ENCODE measurements around the gene ECD.

GRCh38 chr10:73161662-73162061 is 6.1 kb downstream of the ECD start:
- no peak for TF ChIP-seq CEBPB (IDR thresholded peaks at IDR 0.05)
- TF ChIP-seq USF1 (IDR thresholded peaks at IDR 0.05) = no peak
- no peak for TF ChIP-seq NFIC (IDR thresholded peaks at IDR 0.05)
- TF ChIP-seq FOXM1 (IDR thresholded peaks at IDR 0.05; ENCODE audit: borderline replicate concordance, low read depth) = no peak
- no peak for TF ChIP-seq EGR1 (IDR thresholded peaks at IDR 0.05)
- TF ChIP-seq EP300 (IDR thresholded peaks at IDR 0.05; ENCODE audit: borderline replicate concordance) = no peak
- TF ChIP-seq TEAD4 (IDR thresholded peaks at IDR 0.05) = no peak
- no peak for TF ChIP-seq REST (IDR thresholded peaks at IDR 0.05; ENCODE audit: low read depth)

Data from Ishikawa (cell line).